ENCODE results near the gene MRPS6. TPM values are rescaled to one million over a fixed set of nuclear protein-coding genes. Genes with fewer than 3 reads are reported as not detected.

Gene MRPS6
- total RNA-seq, 2 donors from 2014 or later = 154 to 193 TPM

DNA sequence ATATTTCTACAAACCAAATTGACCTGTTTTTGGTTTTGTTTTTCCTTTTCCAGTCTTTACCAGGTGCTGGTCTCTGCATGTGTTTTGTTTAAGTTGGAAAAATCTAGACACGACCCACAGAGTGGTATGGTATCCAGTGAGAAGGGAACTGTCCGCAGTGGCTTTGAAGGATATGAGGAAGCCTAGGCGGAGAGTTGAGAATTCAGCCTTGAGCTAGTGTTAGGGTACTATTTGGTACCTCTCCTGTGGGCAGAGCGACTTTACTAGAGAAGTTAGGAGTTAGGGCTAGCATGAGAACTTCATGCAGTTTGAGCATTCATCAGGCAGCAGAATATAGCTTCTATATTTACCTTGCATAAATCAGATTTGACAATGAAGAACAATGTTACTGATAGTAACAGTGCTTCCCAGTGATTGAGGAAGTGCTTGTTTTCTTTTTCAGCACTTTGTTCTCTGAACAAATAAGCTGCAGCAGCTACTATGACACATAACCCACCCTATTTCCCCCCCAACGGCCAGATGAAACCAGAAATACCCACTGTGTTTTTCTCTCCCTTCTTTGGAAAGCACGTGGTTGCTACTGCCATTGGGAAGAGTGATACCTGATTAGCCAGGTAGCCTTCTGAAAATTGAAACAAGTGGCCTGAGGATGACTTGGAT lies 19.0 kb downstream of the MRPS6 start:
- H3K36me3 Mint-ChIP-seq (ENCODE audit: insufficient read depth in 2 of 2) = peaks cover 6 to 23% of the 10 kb centered on the region in 2 donors
- DNase-seq = no peak

DNA sequence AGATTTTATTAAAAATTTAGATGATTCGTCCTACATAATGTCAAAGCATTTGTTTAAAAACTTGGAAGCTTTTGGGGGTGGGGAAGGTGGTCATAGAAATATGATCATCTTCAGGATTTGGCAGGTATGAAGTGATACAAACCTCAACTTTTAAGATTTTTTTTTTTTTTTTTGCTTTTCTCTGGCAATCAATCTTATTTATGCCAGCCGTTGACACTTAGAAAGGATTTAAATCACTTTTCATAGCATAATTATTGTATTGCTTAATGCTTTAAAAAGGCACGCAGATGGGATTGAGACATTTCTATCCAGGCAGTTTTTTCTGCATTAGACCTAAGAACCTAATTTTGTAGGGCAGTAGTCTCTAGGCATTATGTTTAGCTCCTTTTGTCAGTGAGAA lies 19.7 kb downstream of the MRPS6 start:
- Mint-ChIP-seq H3K4me3 (no peak overlapping the region), H3K36me3 (ENCODE audit: insufficient read depth in 2 of 2) (peaks cover 6 to 25% of the 10 kb centered on the region in 2 donors), H3K27ac (no peak overlapping the region), H3K4me1 (ENCODE audit: low read depth) (peaks cover 53% of the 10 kb centered on the region), H3K27me3 (ENCODE audit: low read depth) (no peaks in the 10 kb centered on the region), H3K9me3 (no peaks in the 10 kb centered on the region)
- DNase-seq (no peak), ATAC-seq (replicated peaks in 1 of 2) (no peak)

More for the DNA sequence above, 19.0 kb downstream of the MRPS6 start:
- Mint-ChIP-seq H3K27me3 (ENCODE audit: low read depth) (no peaks in the 10 kb centered on the region), H3K4me3 (peak overlapping the region in 1 of 2 donors; percentile 13), H3K4me1 (ENCODE audit: low read depth) (peaks cover 46% of the 10 kb centered on the region), H3K27ac (peak overlapping the region; percentile 70), H3K9me3 (no peaks in the 10 kb centered on the region)
- peak in 1 of 2 donors; percentile 40 for ATAC-seq (replicated peaks in 1 of 2)

DNA sequence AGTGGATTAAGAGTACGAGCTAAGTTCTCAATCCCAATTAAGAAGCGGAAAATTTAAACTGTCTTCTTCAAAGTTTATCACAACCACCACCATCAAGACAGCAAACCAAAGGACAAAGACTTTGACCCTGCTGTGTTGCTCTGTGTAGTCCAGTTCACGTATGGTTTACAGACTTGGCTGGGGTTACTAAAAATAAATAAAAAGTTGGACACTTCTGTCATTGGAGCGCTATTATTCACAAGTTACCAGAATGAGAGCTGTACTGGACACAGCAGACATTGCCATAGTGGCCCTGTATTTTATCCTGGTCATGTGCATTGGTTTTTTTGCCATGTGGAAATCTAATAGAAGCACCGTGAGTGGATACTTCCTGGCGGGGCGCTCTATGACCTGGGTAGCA lies 21.6 kb downstream of the MRPS6 start:
- H3K9me3 Mint-ChIP-seq = no peaks in the 10 kb centered on the region
- DNase-seq = no peak
- no peak overlapping the region for H3K4me3 Mint-ChIP-seq
- H3K27ac Mint-ChIP-seq = no peak overlapping the region
- peaks cover 6 to 29% of the 10 kb centered on the region in 2 donors for H3K36me3 Mint-ChIP-seq (ENCODE audit: insufficient read depth in 2 of 2)
- ATAC-seq (replicated peaks in 1 of 2) = no peak
- H3K27me3 Mint-ChIP-seq (ENCODE audit: low read depth) = no peaks in the 10 kb centered on the region
- peaks cover 71% of the 10 kb centered on the region for H3K4me1 Mint-ChIP-seq (ENCODE audit: low read depth)

GRCh38 chr21:34097442-34097841 lies 24.1 kb downstream of the MRPS6 start:
- ATAC-seq (replicated peaks in 1 of 2) = no peak
- DNase-seq = no peak
- no peaks in the 10 kb centered on the region for H3K27me3 Mint-ChIP-seq (ENCODE audit: low read depth)
- H3K27ac Mint-ChIP-seq = no peak overlapping the region
- peaks cover 76% of the 10 kb centered on the region for H3K4me1 Mint-ChIP-seq (ENCODE audit: low read depth)
- no peak overlapping the region for H3K4me3 Mint-ChIP-seq
- H3K9me3 Mint-ChIP-seq = no peaks in the 10 kb centered on the region
- peaks cover 6 to 29% of the 10 kb centered on the region in 2 donors for H3K36me3 Mint-ChIP-seq (ENCODE audit: insufficient read depth in 2 of 2)

DNA sequence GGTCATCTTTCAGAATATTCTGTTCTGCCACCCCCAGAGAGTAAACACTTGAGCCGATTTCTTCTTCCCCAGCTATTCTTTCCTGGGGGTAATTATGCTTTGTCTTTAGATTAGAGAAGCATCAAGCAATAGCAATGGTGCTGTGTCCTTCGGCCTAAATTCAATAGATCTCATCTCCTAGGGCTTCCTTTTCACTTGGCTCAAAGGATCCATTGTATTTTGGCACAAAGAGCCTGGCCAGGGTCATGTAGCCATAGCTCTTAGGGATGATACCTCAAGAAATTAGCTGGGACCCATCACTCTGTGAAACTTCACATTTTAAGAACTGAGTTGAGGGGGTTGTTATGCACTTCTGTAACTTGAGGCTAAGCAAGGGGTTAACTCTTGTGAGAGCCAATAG lies 27.0 kb downstream of the MRPS6 start:
- H3K4me1 Mint-ChIP-seq (ENCODE audit: low read depth) = peaks cover 88% of the 10 kb centered on the region
- H3K27me3 Mint-ChIP-seq (ENCODE audit: low read depth) = no peaks in the 10 kb centered on the region
- peaks cover 9 to 32% of the 10 kb centered on the region in 2 donors for H3K36me3 Mint-ChIP-seq (ENCODE audit: insufficient read depth in 2 of 2)
- ATAC-seq (replicated peaks in 1 of 2) (no peak), DNase-seq (no peak)
- H3K27ac Mint-ChIP-seq = no peak overlapping the region
- H3K9me3 Mint-ChIP-seq = no peaks in the 10 kb centered on the region
- H3K4me3 Mint-ChIP-seq = no peak overlapping the region

- Mint-ChIP-seq H3K4me3 (no peak overlapping the region), H3K36me3 (ENCODE audit: insufficient read depth in 2 of 2) (peaks cover 9 to 31% of the 10 kb centered on the region in 2 donors), H3K9me3 (no peaks in the 10 kb centered on the region), H3K27me3 (ENCODE audit: low read depth) (no peaks in the 10 kb centered on the region), H3K27ac (peak overlapping the region; percentile 37), H3K4me1 (ENCODE audit: low read depth) (peaks cover 93% of the 10 kb centered on the region)
- ATAC-seq (replicated peaks in 1 of 2) = no peak
- no peak for DNase-seq
These were observed 27.4 kb downstream of the MRPS6 start for GRCh38 chr21:34100790-34101189.

DNA sequence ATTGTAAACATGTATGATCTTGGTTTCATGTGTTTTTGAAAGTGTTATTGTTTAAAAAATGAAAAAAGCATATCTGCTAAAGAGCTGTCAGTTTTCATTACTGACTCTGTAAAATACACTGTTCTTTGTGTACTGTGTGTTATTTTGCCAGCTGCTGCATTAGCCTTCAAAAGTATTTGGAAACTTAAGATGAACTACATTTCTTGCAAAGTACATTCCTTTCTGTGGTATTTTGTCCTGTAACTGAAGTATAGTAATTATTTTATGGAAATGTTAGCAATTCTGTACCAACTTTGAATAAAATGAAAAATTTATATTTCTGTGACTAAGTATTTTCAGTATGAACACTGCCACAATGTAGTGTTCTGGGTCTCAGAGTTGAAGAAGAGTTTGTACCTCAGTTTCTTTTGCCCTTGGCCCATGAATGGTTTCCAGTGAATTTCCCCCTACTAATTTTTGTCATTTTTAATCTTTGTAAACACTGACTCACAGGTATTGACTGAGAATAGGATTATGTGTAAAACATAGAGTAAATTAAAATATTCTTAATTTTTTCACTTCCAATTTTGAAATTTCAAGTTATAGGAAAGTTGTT lies 32.7 kb downstream of the MRPS6 start:
- Mint-ChIP-seq H3K4me3 (peak overlapping the region in 1 of 2 donors; percentile 56), H3K36me3 (ENCODE audit: insufficient read depth in 2 of 2) (peaks cover 16 to 24% of the 10 kb centered on the region in 2 donors), H3K27ac (peak overlapping the region; percentile 86), H3K9me3 (no peaks in the 10 kb centered on the region), H3K27me3 (ENCODE audit: low read depth) (no peaks in the 10 kb centered on the region), H3K4me1 (ENCODE audit: low read depth) (peaks cover 88% of the 10 kb centered on the region)
- DNase-seq (no peak), ATAC-seq (replicated peaks in 1 of 2) (peak; percentile 62 to 75)

- Mint-ChIP-seq H3K4me1 (ENCODE audit: low read depth) (peaks cover 88% of the 10 kb centered on the region), H3K36me3 (ENCODE audit: insufficient read depth in 2 of 2) (peaks cover 18 to 30% of the 10 kb centered on the region in 2 donors), H3K9me3 (no peaks in the 10 kb centered on the region), H3K27ac (no peak overlapping the region), H3K27me3 (ENCODE audit: low read depth) (no peaks in the 10 kb centered on the region), H3K4me3 (no peak overlapping the region)
- DNase-seq (no peak), ATAC-seq (replicated peaks in 1 of 2) (no peak)
These were observed 34.2 kb downstream of the MRPS6 start for GRCh38 chr21:34107606-34108005.

- H3K36me3 Mint-ChIP-seq (ENCODE audit: insufficient read depth in 2 of 2) = peaks cover 20 to 22% of the 10 kb centered on the region in 2 donors
- H3K27ac Mint-ChIP-seq = no peak overlapping the region
- no peak overlapping the region for H3K4me3 Mint-ChIP-seq
- no peaks in the 10 kb centered on the region for H3K9me3 Mint-ChIP-seq
- ATAC-seq (replicated peaks in 1 of 2) (no peak), DNase-seq (no peak)
- no peaks in the 10 kb centered on the region for H3K27me3 Mint-ChIP-seq (ENCODE audit: low read depth)
- peaks cover 88% of the 10 kb centered on the region for H3K4me1 Mint-ChIP-seq (ENCODE audit: low read depth)
These were observed 35.7 kb downstream of the MRPS6 start for GRCh38 chr21:34109075-34109474.

DNA sequence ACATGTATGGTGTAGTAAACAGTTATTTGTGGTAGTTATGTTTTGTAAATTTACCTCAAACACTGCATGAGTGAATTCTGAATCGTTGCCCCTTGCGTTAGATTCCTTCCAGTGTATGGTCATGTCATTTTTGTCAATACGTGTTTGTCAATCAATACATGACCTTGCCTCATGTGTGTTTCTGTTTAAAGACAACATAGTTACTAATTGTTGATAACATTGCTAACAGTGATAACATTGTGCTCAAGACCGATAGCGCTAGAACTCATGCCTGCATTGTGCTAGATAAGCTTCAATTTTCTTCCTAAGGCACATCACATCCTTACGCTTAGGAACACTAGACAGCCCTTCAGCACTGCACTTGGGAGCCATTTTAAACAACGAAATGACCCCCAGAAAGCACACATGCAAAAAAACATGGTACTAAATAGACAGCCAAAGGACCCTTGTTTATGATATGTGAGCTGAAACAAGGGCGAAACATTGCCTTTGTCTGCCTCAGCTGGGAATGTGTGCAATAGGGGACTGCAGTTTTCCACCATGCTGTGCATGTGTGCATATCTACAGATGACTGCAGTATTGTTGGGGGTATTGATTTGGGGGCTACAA lies 37.3 kb downstream of the MRPS6 start:
- H3K9me3 Mint-ChIP-seq = no peaks in the 10 kb centered on the region
- no peak overlapping the region for H3K27ac Mint-ChIP-seq
- H3K27me3 Mint-ChIP-seq (ENCODE audit: low read depth) = no peaks in the 10 kb centered on the region
- H3K36me3 Mint-ChIP-seq (ENCODE audit: insufficient read depth in 2 of 2) = peaks cover 20 to 23% of the 10 kb centered on the region in 2 donors
- H3K4me1 Mint-ChIP-seq (ENCODE audit: low read depth) = peaks cover 83% of the 10 kb centered on the region
- no peak for ATAC-seq (replicated peaks in 1 of 2)
- no peak for DNase-seq
- no peak overlapping the region for H3K4me3 Mint-ChIP-seq

DNA sequence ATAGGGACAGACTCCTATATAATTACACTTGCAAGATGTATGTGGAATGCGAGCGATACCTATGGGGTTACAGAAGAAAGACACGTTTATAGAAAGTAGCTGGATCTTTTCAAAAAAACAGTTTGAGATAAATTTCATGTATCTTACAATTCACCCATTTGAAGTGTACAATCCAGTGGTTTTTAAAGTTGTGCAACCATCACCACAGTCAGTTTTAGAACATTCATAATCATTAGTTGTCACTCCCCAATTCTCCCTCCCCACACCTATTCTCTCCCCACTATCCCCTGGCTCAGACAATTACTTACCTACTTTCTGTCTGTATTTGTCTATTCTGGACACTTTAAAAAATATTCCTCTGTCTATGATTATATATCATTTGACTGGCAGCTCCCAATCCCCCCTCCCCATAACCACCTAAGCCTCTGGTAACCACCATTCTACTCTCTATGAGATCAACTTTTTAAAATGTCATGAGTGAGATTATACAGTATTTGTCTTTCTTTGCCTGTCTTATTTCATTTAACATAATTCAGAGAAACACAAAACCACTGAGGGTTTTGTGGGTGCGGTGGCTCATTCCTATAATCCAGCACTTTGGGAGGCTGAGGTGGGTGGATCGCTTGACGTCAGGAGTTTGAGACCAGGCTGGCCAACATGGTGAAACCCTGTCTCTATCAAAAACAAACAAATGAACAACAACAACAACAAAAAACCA lies 39.1 kb downstream of the MRPS6 start:
- peak overlapping the region; percentile 56 for H3K27ac Mint-ChIP-seq
- H3K36me3 Mint-ChIP-seq (ENCODE audit: insufficient read depth in 2 of 2) = peaks cover 19 to 23% of the 10 kb centered on the region in 2 donors
- H3K4me1 Mint-ChIP-seq (ENCODE audit: low read depth) = peaks cover 75% of the 10 kb centered on the region
- ATAC-seq (replicated peaks in 1 of 2) = peak; percentile 27 to 61
- H3K27me3 Mint-ChIP-seq (ENCODE audit: low read depth) = no peaks in the 10 kb centered on the region
- H3K4me3 Mint-ChIP-seq = peak overlapping the region in 1 of 2 donors; percentile 52
- no peaks in the 10 kb centered on the region for H3K9me3 Mint-ChIP-seq
- peak in 1 of 2 donors; percentile 32 for DNase-seq

- Mint-ChIP-seq H3K4me1 (ENCODE audit: low read depth) (peaks cover 65% of the 10 kb centered on the region), H3K27ac (no peak overlapping the region), H3K4me3 (no peak overlapping the region), H3K27me3 (ENCODE audit: low read depth) (no peaks in the 10 kb centered on the region), H3K36me3 (ENCODE audit: insufficient read depth in 2 of 2) (peaks cover 17 to 18% of the 10 kb centered on the region in 2 donors), H3K9me3 (no peaks in the 10 kb centered on the region)
- ATAC-seq (replicated peaks in 1 of 2) (no peak), DNase-seq (no peak)
These were observed 40.5 kb downstream of the MRPS6 start for GRCh38 chr21:34113842-34114241.

DNA sequence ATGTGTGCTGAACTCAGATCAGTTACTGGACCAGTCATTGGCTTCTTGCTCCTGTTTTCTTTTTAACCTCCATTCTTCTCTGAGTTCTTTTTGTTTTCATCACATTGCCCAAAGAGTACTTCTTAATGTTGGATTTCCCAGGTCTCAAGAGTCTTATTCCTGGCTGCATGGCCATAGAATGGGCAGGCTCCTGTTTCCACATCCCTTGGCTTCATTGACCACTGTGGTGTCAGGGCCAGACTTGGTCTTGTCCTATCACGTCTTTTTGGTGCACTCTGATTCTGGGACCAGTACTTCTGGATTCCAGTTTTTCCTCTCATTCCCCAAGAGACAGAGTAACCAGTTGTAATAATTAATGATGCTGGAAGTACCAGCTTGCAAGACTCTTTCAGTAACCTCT lies 41.8 kb downstream of the MRPS6 start:
- H3K9me3 Mint-ChIP-seq = no peaks in the 10 kb centered on the region
- no peaks in the 10 kb centered on the region for H3K27me3 Mint-ChIP-seq (ENCODE audit: low read depth)
- peaks cover 64% of the 10 kb centered on the region for H3K4me1 Mint-ChIP-seq (ENCODE audit: low read depth)
- DNase-seq = no peak
- peaks cover 15 to 16% of the 10 kb centered on the region in 2 donors for H3K36me3 Mint-ChIP-seq (ENCODE audit: insufficient read depth in 2 of 2)
- ATAC-seq (replicated peaks in 1 of 2) = no peak
- no peak overlapping the region for H3K4me3 Mint-ChIP-seq
- H3K27ac Mint-ChIP-seq = no peak overlapping the region

Data from activated T-cell treated with anti-CD3 and anti-CD28 coated beads, Interleukin-2, amount 50 U/mL, for 72 hours (primary cell).